GM23338 (cell line): ENCODE measurements around the gene TMEM63B.

Source experiments
- CTCF ChIP-seq, 2 experiments: fragments of 200-600 bp in 1 of 2; sonication (generic) in 1 of 2; conservative IDR thresholded peaks; 2 replicates each; pipeline versions ENCODE4 v1.5.1 to v1.6.1; 2016 to 2017; ENCODE audit warnings: antibody characterized with exemption in 2 of 2, low read depth in 2 of 2, mild to moderate bottlenecking in 2 of 2, moderate library complexity in 1 of 2
- ETS1 ChIP-seq: IDR thresholded peaks from 2 replicates; pipeline ENCODE4 v1.6.1; 2016; ENCODE audit warnings: antibody characterized with exemption
- EZH2 ChIP-seq: fragments of 200-600 bp; sonication (generic); IDR thresholded peaks from one replicate; pipeline ENCODE4 v1.8.0; 2017; ENCODE audit warnings: antibody characterized with exemption, mild to moderate bottlenecking, low read depth; ENCODE audit not compliant: unreplicated experiment
- EZH2phosphoT487 ChIP-seq: fragments of 200-600 bp; sonication (generic); IDR thresholded peaks from one replicate; pipeline ENCODE4 v1.8.1; 2018; ENCODE audit warnings: antibody characterized with exemption; ENCODE audit not compliant: unreplicated experiment
- JUNB ChIP-seq: IDR thresholded peaks from one replicate; pipeline ENCODE4 v1.6.1; 2016; ENCODE audit warnings: antibody characterized with exemption; ENCODE audit not compliant: unreplicated experiment
- POLR2AphosphoS5 ChIP-seq: IDR thresholded peaks from 2 replicates; pipeline ENCODE4 v1.6.1; 2016; ENCODE audit warnings: antibody characterized with exemption, low read depth

- no peak for TF ChIP-seq POLR2AphosphoS5
- TF ChIP-seq EZH2, result no peak
- no peak for TF ChIP-seq JUNB
- no peak for TF ChIP-seq CTCF (conservative IDR thresholded peaks at IDR 0.05; ENCODE audit: low read depth in 2 of 2)
- no peak for TF ChIP-seq ETS1
- TF ChIP-seq EZH2phosphoT487, result no peak
Observed at GRCh38 chr6:44198684-44199083, 71.3 kb downstream of the TMEM63B start.
